Astrocyte (in vitro differentiated cells and primary cell): ENCODE data around the gene GBX1.

Source experiments
- EZH2 ChIP-seq: IDR thresholded peaks from 2 replicates; pipeline ENCODE4 v1.6.1; 2012; ENCODE audit warnings: mild to moderate bottlenecking, low read length, inconsistent platforms; ENCODE audit not compliant: insufficient read depth
- TF ChIP-seq, protein P1 (sequence below): IDR thresholded peaks from 2 replicates; pipeline ENCODE4 v1.5.1; 2011; ENCODE audit warnings: low read depth, mild to moderate bottlenecking, inconsistent platforms, low read length, moderate library complexity; ENCODE audit not compliant: insufficient read depth

DNA sequence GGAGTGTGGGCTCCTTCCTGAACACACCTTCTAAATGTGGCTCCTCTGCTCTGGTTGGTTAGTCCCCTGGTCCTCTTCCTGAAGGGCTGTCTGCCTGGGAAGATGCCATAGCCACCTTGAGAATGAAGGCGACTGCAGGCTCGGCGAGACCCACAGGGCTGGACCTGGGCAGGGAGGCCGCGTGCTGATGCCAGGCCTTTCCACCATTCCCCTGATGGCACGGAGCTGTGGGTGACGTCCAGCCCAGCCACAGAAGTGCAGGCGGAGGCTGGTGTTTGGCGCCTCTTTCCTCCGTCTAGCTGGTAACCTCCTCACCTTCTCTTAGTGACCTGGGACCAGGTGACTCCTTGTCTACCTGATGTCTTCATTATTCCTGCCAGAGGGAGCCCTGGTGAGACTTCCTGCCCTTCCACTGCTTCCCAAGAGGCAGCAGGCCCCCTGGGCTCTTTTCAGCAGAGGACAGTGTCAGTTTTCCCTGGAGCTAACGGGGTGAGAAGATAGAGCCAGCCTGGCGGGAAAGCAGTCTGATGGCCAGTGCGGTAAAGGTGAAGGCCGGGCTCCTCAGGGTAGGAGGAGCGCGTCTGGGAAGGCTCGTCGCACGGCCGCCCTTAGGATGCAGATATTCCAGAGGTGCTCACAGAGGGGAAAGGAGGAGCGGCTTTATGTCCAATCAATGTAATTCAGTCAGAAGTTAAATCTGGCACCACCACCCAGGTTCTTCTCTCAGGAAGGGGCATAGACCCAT is 34.9 kb downstream of the GBX1 start:
- TF ChIP-seq, protein P1, sequence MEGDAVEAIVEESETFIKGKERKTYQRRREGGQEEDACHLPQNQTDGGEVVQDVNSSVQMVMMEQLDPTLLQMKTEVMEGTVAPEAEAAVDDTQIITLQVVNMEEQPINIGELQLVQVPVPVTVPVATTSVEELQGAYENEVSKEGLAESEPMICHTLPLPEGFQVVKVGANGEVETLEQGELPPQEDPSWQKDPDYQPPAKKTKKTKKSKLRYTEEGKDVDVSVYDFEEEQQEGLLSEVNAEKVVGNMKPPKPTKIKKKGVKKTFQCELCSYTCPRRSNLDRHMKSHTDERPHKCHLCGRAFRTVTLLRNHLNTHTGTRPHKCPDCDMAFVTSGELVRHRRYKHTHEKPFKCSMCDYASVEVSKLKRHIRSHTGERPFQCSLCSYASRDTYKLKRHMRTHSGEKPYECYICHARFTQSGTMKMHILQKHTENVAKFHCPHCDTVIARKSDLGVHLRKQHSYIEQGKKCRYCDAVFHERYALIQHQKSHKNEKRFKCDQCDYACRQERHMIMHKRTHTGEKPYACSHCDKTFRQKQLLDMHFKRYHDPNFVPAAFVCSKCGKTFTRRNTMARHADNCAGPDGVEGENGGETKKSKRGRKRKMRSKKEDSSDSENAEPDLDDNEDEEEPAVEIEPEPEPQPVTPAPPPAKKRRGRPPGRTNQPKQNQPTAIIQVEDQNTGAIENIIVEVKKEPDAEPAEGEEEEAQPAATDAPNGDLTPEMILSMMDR, result no peak
- TF ChIP-seq EZH2, result no peak
